HG03342 (cell line): ENCODE measurements around the gene NR2F2.
"Not testable (repeated sequence)": the region's sequence is repeated elsewhere in the genome, so short reads cannot be mapped to it uniquely, and the experiment has no call there.

Source experiments
- ATAC-seq: cut with Tn5 transposase; IDR thresholded peaks from one replicate; pipeline ENCODE4 v1.9.1; 2021; ENCODE audit warnings: mild to moderate bottlenecking, moderate library complexity; ENCODE audit not compliant: unreplicated experiment

NR2F2 gene

DNA sequence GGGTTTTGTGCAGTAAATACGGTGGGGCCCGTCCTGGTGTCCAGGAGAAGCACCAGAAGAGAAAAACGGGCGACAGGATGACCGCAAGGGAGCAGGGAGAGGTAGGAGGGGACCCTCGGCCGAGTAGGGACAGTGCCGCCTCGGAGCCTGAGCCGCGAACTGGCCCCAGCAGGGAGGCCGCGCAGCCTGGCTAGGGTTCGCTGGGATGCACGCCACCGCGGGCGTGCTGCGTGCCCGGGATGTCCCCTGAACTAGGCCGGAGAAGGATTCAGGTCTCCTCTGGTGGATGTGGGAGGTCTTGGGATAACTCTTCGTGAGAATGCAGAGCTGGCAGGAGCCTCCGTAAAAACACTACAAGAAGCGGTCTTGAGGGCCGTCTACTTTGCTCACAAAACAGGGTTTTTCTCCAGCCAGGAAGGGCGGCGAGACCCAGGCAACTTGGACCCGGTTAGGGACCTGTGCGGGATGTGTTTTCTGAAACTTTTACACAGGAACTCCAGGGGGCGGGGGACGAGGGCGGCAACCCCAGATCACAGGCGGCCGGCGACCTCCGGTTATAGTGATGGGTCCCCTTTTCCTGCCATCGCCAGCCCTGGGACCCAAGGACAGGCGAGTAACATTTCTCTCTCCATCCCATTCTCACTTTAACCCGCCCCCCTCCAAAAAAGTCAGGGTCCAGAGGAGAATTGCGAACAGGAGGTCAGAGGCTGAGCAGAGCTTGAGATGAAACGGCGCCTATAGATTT lies 35.5 kb downstream of the NR2F2 start:
- no peak for ATAC-seq

DNA sequence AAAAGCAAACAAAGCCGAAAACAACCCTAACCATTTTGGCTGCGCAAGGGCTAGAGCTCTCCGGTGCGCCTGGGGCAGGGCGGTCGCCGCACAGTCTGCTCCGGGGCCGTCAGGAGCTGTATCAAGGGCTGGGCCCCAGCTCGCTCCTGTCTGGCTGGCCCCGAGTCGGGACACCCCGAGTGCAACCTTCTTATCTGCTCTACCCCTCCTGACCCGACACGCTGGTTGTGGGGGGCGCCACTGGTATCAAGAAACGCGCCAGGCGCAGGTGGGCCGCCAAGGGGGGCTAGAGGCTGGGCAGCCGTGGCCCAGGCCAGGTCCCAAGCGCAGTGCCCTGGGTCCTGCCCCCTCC lies 36.0 kb downstream of the NR2F2 start:
- ATAC-seq: no peak

- no peak for ATAC-seq
Measured at GRCh38 chr15:96367311-96368200, 37.1 kb downstream of the NR2F2 start.

- no peak for ATAC-seq
Measured at GRCh38 chr15:96369351-96369750, 38.9 kb downstream of the NR2F2 start.

DNA sequence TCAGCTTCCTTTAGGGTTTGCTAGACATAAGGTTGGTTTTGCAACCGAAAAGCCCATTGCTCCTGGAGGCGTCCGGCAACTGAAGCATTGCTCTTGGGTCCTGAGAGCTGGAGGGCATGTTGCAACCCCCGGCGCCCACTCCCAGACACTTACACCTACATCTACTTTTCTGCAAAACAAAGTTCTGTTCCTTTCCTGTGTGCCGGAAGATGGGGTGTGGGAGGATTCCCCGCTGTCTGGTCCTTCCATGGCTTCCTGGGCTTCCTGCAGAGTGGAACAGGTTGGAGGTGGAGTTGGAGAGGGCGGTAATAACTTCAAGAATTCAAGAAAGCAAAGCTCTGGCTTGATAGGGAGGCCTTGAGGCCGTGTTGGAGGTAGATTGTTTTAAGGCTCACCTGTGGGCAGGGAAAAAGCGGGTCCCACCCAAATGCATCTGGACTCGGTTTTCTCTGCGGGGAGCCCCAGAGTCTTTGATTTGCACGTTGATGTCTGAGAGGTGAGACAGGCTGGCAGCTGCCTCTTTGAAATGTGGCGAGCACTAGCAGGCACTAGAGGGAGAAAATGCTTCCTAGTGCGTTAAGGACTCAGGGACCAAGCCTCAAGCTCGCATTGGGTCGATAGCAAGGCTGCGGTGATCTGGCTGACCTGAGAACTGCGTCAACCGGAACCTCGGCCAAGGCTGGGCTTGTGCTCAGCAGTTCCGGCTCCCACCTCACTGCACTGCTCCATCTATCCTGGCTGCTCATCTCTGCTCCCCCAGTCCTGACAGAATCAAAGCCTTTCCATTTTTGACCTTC lies 39.5 kb downstream of the NR2F2 start:
- ATAC-seq: no peak

DNA sequence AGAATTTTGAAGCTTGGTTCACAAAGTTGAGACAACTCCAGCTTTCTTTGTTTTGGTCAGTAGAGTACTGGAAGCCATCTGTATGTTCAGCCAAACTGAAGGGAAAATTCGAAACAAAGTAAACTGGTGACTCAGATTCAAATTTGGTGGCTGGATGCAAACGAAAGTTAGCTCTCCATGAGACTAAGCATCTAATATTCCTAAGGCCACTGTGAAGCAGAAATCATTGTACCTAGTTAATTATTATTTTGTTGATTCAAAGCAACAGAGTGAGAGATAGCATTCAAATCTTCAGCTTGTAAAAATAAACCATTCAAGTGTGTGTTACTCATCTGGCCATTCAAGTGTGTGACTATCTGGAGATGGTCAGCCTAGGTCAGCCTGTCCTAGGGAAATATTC lies 42.1 kb downstream of the NR2F2 start:
- ATAC-seq: no peak

GRCh38 chr15:96374499-96374898 lies 44.0 kb downstream of the NR2F2 start:
- ATAC-seq: no peak

- not testable (repeated sequence) for ATAC-seq
Measured at GRCh38 chr15:96379592-96379991, 49.1 kb downstream of the NR2F2 start.

DNA sequence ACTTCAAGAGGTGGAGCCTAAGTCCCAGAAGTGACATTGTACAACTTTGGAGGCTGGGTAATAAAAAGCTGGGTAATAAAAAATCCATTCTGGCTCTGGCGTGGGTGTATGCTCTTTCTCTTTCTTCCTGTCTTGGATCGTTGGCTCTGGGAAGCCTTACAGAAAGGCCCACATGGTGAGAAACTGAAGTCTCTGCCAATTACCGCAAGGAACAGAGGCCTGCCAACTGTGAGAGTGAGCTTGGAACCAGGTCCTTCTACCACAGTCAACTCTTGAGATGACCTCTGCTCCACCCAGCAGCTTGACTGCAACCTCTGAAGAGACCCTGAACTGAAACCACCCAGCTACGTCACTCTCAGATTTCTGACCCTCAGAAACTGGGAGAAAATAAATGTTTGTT lies 51.0 kb downstream of the NR2F2 start:
- no peak for ATAC-seq

GRCh38 chr15:96385195-96385594 lies 54.7 kb downstream of the NR2F2 start:
- ATAC-seq: no peak

- ATAC-seq: no peak
Measured at GRCh38 chr15:96388673-96389072, 58.2 kb downstream of the NR2F2 start.
